ENCODE results near the gene WDR33.

- TF ChIP-seq POLR2A (IDR thresholded peaks at IDR 0.05) (no peak), CTCF (IDR thresholded peaks at IDR 0.05) (no peak)
These were observed 150.7 kb downstream of the WDR33 start for GRCh38 chr2:127660291-127660578.
